SK-N-SH (cell line): Measurements from ENCODE around the gene ACSS1. TPM values are rescaled to one million over a fixed set of nuclear protein-coding genes. Genes with fewer than 3 reads are reported as not detected.

Source experiments
- CTCF ChIA-PET: fragments of 300-600, 350-600 bp; formaldehyde crosslinking; extraction: SDS; loops from one replicate; lab custom pipeline; 2021; lab: Yijun Ruan, JAX
- POLR2A ChIA-PET: fragments of 350-600 bp; sonication (Branson Sonifier 250); formaldehyde crosslinking; extraction: SDS; loops from one replicate; lab custom pipeline; 2020; ENCODE audit warnings: antibody characterized with exemption, inconsistent platforms; lab: Yijun Ruan, JAX
- DNase-seq: peaks from one replicate; pipeline ENCODE4 v3.0.0; 2012
- H2AFZ ChIP-seq: fragments of 200-600 bp; sonication (generic); 2 replicates; pipeline ENCODE4 v1.8.1; 2016; ENCODE audit warnings: antibody characterized with exemption, mild to moderate bottlenecking, low read depth
- H3F3A ChIP-seq: fragments of 200-600 bp; sonication (generic); replicated peaks from 2 replicates; pipeline ENCODE3; 2016; ENCODE audit warnings: antibody characterized with exemption, mild to moderate bottlenecking; ENCODE audit not compliant: insufficient read depth
- H3K27ac ChIP-seq, 2 experiments: fragments of 200-500 bp in 1 of 2; fragments of 200-600 bp in 1 of 2; sonication (Bioruptor generic) in 1 of 2; sonication (generic), shearing (Covaris generic) in 1 of 2; 2 replicates each; pipeline versions ENCODE4 v1.5.1 to v1.6.1; 2014 to 2016; ENCODE audit warnings: low read depth in 2 of 2, inconsistent platforms in 1 of 2, low read length in 1 of 2, mild to moderate bottlenecking in 1 of 2, mixed read lengths in 1 of 2
- H3K27me3 ChIP-seq: fragments of 200-600 bp; sonication (generic), shearing (Covaris generic); 2 replicates; pipeline ENCODE4 v1.6.1; 2016; ENCODE audit warnings: mixed run types; ENCODE audit not compliant: insufficient read depth
- H3K36me3 ChIP-seq, 2 experiments: fragments of 200-500 bp in 1 of 2; fragments of 200-600 bp in 1 of 2; sonication (Bioruptor generic) in 1 of 2; sonication (generic) in 1 of 2; replicated peaks in 1 of 2; 2 replicates each; pipeline versions ENCODE3 to v1.5.1; 2014 to 2016; ENCODE audit warnings: low read length in 1 of 2, mild to moderate bottlenecking in 1 of 2; ENCODE audit not compliant: insufficient read depth in 2 of 2, control insufficient read depth in 1 of 2
- H3K4me1 ChIP-seq, 2 experiments: fragments of 200-500 bp in 1 of 2; fragments of 200-600 bp in 1 of 2; sonication (Bioruptor generic) in 1 of 2; sonication (generic), shearing (Covaris generic) in 1 of 2; 2 replicates each; pipeline versions ENCODE4 v1.5.1 to v1.6.1; 2014 to 2016; ENCODE audit warnings: low read depth in 1 of 2, low read length in 1 of 2, mixed run types in 1 of 2; ENCODE audit not compliant: insufficient read depth in 2 of 2, control insufficient read depth in 1 of 2
- H3K4me2 ChIP-seq: fragments of 200-600 bp; sonication (generic), shearing (Covaris generic); 2 replicates; pipeline ENCODE4 v1.6.1; 2017; ENCODE audit warnings: mixed run types
- H3K4me3 ChIP-seq, 2 experiments: fragments of 200-500 bp in 1 of 2; fragments of 200-600 bp in 1 of 2; sonication (Bioruptor generic) in 1 of 2; sonication (generic), shearing (Covaris generic) in 1 of 2; 2 replicates each; pipeline versions ENCODE4 v1.5.1 to v1.8.1; 2014 to 2016; ENCODE audit warnings: low read depth in 2 of 2, inconsistent platforms in 1 of 2, low read length in 1 of 2, mild to moderate bottlenecking in 1 of 2, mixed read lengths in 1 of 2, moderate library complexity in 1 of 2
- H3K79me2 ChIP-seq: fragments of 200-600 bp; sonication (generic); 2 replicates; pipeline ENCODE4 v1.8.1; 2017; ENCODE audit warnings: mild to moderate bottlenecking; ENCODE audit not compliant: insufficient read depth
- H3K9ac ChIP-seq: fragments of 200-600 bp; sonication (generic); 2 replicates; pipeline ENCODE4 v1.6.1; 2017; ENCODE audit warnings: mixed run types
- H3K9me2 ChIP-seq: fragments of 200-600 bp; sonication (generic); 2 replicates; pipeline ENCODE4 v1.6.1; 2017; ENCODE audit warnings: mixed run types
- H3K9me3 ChIP-seq: fragments of 200-600 bp; sonication (generic); 2 replicates; pipeline ENCODE4 v1.6.1; 2017; ENCODE audit warnings: mixed run types, mild to moderate bottlenecking, moderate library complexity
- H4K20me1 ChIP-seq: fragments of 200-600 bp; sonication (generic); 2 replicates; pipeline ENCODE4 v1.6.1; 2017; ENCODE audit warnings: mild to moderate bottlenecking, mixed run types; ENCODE audit not compliant: insufficient read depth
- ELF1 ChIP-seq: IDR thresholded peaks from 2 replicates; pipeline ENCODE4 v1.4.0; 2012
- FOSL2 ChIP-seq: IDR thresholded peaks from 2 replicates; pipeline ENCODE4 v1.4.0; 2012; ENCODE audit warnings: low read depth, mild to moderate bottlenecking, moderate library complexity, borderline replicate concordance
- FOXM1 ChIP-seq: IDR thresholded peaks from 2 replicates; pipeline ENCODE4 v1.4.0; 2012; ENCODE audit warnings: low read depth, mild to moderate bottlenecking
- JUND ChIP-seq: IDR thresholded peaks from 2 replicates; pipeline ENCODE4 v1.4.0; 2012
- MXI1 ChIP-seq: IDR thresholded peaks from 2 replicates; pipeline ENCODE4 v1.6.1; 2012; ENCODE audit warnings: mild to moderate bottlenecking, low read depth, low read length, improper control_type of control experiment
- NFIC ChIP-seq: IDR thresholded peaks from 2 replicates; pipeline ENCODE4 v1.4.0; 2012; ENCODE audit warnings: borderline replicate concordance
- NRF1 ChIP-seq: IDR thresholded peaks from 2 replicates; pipeline ENCODE4 v1.6.1; 2012; ENCODE audit warnings: low read depth, mild to moderate bottlenecking, low read length
- RCOR1 ChIP-seq: fragments of 150-350 bp; IDR thresholded peaks from 2 replicates; pipeline ENCODE4 v1.6.1; 2017; ENCODE audit warnings: antibody characterized with exemption, low read length
- RFX5 ChIP-seq: IDR thresholded peaks from 2 replicates; pipeline ENCODE4 v1.6.1; 2012; ENCODE audit warnings: mild to moderate bottlenecking, improper control_type of control experiment, low read length
- SIN3A ChIP-seq: IDR thresholded peaks from 2 replicates; pipeline ENCODE4 v1.6.1; 2012; ENCODE audit warnings: low read depth, mild to moderate bottlenecking, low read length, moderate library complexity, borderline replicate concordance
- SMC3 ChIP-seq: IDR thresholded peaks from 2 replicates; pipeline ENCODE4 v1.6.1; 2012; ENCODE audit warnings: low read depth, low read length, improper control_type of control experiment
- TAF1 ChIP-seq: IDR thresholded peaks from 2 replicates; pipeline ENCODE4 v1.6.1; 2012; ENCODE audit warnings: low read depth, mild to moderate bottlenecking, low read length, moderate library complexity, borderline replicate concordance
- TCF12 ChIP-seq: IDR thresholded peaks from 2 replicates; pipeline ENCODE4 v1.4.0; 2012
- WGBS: methylation state at CpG from one replicate; pipeline ENCODE4 v1.1.6; 2017; ENCODE audit warnings: low lambda C conversion rate; 5-methylcytosine and 5-hydroxymethylcytosine counted together
- polyA plus RNA-seq, 3 experiments: library from polyadenylated mRNA; depleted of rRNA; stranded (reverse); fragments of >200 nt; gene quantifications; 2 replicates each; pipeline ENCODE4 v1.2.3, GENCODE V29; 2012
- TF ChIP-seq, protein P1 (sequence below): fragments of 200-600 bp; sonication (generic); IDR thresholded peaks from 2 replicates; pipeline ENCODE4 v1.6.1; 2017; ENCODE audit warnings: antibody characterized with exemption, mild to moderate bottlenecking, moderate library complexity
- TF ChIP-seq, protein P2 (sequence below): fragments of 150-350 bp; IDR thresholded peaks from 2 replicates; pipeline ENCODE4 v1.6.1; 2017; ENCODE audit warnings: antibody characterized with exemption, low read length, low read depth, borderline replicate concordance
- TF ChIP-seq, protein P3 (sequence below): IDR thresholded peaks from 2 replicates; pipeline ENCODE4 v1.4.0; 2012; ENCODE audit warnings: low read depth
- TF ChIP-seq, protein P4 (sequence below): IDR thresholded peaks from 2 replicates; pipeline ENCODE4; 2012
- TF ChIP-seq, protein P5 (sequence below): IDR thresholded peaks from 2 replicates; pipeline ENCODE4 v1.4.0; 2012; ENCODE audit warnings: low read depth, borderline replicate concordance
- TF ChIP-seq, protein P6 (sequence below): IDR thresholded peaks from 2 replicates; pipeline ENCODE4 v1.4.0; 2012; ENCODE audit warnings: low read depth, borderline replicate concordance

The ACSS1 gene
- polyA plus RNA-seq, 1 of the 3 experiments (the other 2 are of a cell fraction) = 2.0 TPM

DNA sequence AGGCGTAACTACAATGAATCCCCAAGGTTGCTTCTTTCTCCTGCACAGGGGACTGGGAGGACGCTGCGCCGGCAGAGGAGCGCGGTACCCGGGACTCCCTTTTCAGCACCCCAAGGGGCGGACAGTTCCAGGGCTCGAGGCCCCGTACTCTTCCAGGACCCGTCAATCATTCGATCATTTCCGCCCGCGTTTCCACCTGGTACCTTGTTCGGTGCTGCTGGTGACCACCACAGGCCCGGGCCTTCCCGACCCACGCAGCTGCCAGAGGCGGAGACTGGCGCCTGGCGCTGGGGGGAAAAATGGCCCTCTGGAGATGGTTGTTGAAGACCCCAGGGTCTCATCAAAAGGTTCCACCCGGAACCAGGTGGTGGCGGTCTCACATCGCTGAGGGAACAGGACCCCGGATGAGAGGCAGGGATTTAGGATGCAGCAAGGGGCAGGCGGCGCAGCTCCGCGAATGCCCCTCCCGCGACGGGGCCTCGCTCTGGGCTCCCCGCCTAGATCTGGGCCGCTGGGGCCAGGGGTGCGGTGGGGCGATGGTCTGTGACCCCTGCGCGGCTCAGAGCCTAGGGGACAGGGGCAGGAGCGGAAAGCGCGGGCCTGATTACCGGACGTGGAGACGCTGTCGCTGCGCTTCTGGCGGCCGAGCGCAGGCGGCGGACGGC lies 23.3 kb upstream of the ACSS1 start (continued):
- TF ChIP-seq TAF1 = no peak

DNA sequence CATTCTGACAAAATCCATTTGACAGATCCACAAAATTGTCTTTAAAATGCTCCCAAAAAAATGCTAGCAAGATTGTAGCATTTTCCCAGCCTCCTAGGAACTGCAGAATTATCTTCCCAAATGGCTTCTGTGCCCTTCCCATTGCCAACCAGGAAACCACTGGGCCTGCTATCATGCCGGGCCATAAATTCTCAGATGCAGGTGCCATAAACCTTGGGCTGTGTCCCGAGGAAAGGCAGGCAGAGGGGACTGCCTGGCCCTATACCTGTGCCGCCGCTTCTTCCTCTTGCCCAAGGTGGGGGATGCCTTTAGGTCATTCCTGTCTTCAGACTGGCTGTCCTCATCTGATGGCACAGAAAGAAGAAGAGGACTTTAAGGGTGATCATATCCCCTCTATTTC lies 21.2 kb upstream of the ACSS1 start:
- no peak for TF ChIP-seq ELF1
- no peak for TF ChIP-seq FOXM1
- no peak for TF ChIP-seq MXI1
- TF ChIP-seq, protein P1, sequence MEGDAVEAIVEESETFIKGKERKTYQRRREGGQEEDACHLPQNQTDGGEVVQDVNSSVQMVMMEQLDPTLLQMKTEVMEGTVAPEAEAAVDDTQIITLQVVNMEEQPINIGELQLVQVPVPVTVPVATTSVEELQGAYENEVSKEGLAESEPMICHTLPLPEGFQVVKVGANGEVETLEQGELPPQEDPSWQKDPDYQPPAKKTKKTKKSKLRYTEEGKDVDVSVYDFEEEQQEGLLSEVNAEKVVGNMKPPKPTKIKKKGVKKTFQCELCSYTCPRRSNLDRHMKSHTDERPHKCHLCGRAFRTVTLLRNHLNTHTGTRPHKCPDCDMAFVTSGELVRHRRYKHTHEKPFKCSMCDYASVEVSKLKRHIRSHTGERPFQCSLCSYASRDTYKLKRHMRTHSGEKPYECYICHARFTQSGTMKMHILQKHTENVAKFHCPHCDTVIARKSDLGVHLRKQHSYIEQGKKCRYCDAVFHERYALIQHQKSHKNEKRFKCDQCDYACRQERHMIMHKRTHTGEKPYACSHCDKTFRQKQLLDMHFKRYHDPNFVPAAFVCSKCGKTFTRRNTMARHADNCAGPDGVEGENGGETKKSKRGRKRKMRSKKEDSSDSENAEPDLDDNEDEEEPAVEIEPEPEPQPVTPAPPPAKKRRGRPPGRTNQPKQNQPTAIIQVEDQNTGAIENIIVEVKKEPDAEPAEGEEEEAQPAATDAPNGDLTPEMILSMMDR = no peak
- no peak for TF ChIP-seq TAF1
- TF ChIP-seq JUND = no peak
- TF ChIP-seq RFX5 = no peak
- no peak for TF ChIP-seq RCOR1
- H3K4me3 ChIP-seq = no peak overlapping the region
- H3K79me2 ChIP-seq = no peaks in the 10 kb centered on the region
- no peak overlapping the region for H2AFZ ChIP-seq
- H3K9ac ChIP-seq = no peak overlapping the region
- H3K27me3 ChIP-seq = peaks cover 79% of the 10 kb centered on the region
- H3K9me2 ChIP-seq = no peaks in the 10 kb centered on the region
- DNase-seq = no peak
- WGBS = 58% methylated on average over 4 of the region's 4 CpGs
- no peak overlapping the region for H3K4me2 ChIP-seq
- no peaks in the 10 kb centered on the region for H3F3A ChIP-seq
- H3K9me3 ChIP-seq = no peaks in the 10 kb centered on the region
- POLR2A ChIA-PET = no interaction called here
- H4K20me1 ChIP-seq = no peaks in the 10 kb centered on the region
- CTCF ChIA-PET = no interaction called here
- H3K36me3 ChIP-seq = no peaks in the 10 kb centered on the region
- no peak overlapping the region for H3K27ac ChIP-seq
- peaks cover 5 to 9% of the 10 kb centered on the region in 2 experiments; a peak in 1 of 4 replicates for H3K4me1 ChIP-seq

DNA sequence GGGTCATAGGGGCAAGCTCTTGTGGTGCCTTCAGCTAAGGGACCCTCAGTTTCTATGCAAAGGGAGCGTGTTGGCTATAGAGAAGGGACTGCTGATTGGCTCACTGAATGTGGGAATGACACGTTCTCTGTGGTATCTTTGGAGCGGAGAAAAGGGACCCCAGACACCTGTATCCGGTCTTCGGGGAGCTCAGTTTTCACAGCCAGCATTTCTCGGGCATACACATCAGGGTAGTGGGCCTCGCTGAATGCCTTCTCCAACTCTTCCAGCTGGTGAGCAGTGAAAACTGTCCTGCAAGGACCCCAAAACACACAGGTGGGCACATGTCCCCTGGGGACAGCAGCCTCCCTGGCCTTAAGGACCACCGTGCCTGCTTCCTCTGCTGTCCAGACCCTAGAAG lies 20.7 kb upstream of the ACSS1 start:
- H3K27me3 ChIP-seq = peaks cover 74% of the 10 kb centered on the region
- CTCF ChIA-PET = interaction anchor here (0.8 to 1.9 kb wide), 2 partner anchors 19 to 71 kb away, joined by 3 to 6 read pairs; no protein-coding TSS in a partner anchor
- H3K4me1 ChIP-seq = peaks cover 5 to 9% of the 10 kb centered on the region in 2 experiments; a peak in 1 of 4 replicates
- H4K20me1 ChIP-seq = no peaks in the 10 kb centered on the region
- no peak overlapping the region for H3K9ac ChIP-seq
- no peak overlapping the region for H3K4me2 ChIP-seq
- no peak for DNase-seq
- H3K9me2 ChIP-seq = no peaks in the 10 kb centered on the region
- TF ChIP-seq RFX5 (no peak), NFIC (no peak), SIN3A (no peak), ELF1 (no peak), SMC3 (no peak), NRF1 (no peak), RCOR1 (no peak), TCF12 (no peak), FOSL2 (no peak)
- TF ChIP-seq, protein P2, sequence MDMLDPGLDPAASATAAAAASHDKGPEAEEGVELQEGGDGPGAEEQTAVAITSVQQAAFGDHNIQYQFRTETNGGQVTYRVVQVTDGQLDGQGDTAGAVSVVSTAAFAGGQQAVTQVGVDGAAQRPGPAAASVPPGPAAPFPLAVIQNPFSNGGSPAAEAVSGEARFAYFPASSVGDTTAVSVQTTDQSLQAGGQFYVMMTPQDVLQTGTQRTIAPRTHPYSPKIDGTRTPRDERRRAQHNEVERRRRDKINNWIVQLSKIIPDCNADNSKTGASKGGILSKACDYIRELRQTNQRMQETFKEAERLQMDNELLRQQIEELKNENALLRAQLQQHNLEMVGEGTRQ = no peak
- TF ChIP-seq, protein P3, sequence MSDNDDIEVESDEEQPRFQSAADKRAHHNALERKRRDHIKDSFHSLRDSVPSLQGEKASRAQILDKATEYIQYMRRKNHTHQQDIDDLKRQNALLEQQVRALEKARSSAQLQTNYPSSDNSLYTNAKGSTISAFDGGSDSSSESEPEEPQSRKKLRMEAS = no peak
- TF ChIP-seq, protein P4, sequence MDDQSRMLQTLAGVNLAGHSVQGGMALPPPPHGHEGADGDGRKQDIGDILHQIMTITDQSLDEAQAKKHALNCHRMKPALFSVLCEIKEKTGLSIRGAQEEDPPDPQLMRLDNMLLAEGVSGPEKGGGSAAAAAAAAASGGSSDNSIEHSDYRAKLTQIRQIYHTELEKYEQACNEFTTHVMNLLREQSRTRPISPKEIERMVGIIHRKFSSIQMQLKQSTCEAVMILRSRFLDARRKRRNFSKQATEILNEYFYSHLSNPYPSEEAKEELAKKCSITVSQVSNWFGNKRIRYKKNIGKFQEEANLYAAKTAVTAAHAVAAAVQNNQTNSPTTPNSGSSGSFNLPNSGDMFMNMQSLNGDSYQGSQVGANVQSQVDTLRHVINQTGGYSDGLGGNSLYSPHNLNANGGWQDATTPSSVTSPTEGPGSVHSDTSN = no peak
- TF ChIP-seq, protein P5, sequence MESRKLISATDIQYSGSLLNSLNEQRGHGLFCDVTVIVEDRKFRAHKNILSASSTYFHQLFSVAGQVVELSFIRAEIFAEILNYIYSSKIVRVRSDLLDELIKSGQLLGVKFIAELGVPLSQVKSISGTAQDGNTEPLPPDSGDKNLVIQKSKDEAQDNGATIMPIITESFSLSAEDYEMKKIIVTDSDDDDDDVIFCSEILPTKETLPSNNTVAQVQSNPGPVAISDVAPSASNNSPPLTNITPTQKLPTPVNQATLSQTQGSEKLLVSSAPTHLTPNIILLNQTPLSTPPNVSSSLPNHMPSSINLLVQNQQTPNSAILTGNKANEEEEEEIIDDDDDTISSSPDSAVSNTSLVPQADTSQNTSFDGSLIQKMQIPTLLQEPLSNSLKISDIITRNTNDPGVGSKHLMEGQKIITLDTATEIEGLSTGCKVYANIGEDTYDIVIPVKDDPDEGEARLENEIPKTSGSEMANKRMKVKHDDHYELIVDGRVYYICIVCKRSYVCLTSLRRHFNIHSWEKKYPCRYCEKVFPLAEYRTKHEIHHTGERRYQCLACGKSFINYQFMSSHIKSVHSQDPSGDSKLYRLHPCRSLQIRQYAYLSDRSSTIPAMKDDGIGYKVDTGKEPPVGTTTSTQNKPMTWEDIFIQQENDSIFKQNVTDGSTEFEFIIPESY = no peak
- TF ChIP-seq, protein P6, sequence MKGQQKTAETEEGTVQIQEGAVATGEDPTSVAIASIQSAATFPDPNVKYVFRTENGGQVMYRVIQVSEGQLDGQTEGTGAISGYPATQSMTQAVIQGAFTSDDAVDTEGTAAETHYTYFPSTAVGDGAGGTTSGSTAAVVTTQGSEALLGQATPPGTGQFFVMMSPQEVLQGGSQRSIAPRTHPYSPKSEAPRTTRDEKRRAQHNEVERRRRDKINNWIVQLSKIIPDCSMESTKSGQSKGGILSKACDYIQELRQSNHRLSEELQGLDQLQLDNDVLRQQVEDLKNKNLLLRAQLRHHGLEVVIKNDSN = no peak
- TF ChIP-seq, all 33 proteins: peak for 0
- no peaks in the 10 kb centered on the region for H3F3A ChIP-seq
- H3K36me3 ChIP-seq = no peaks in the 10 kb centered on the region
- H3K79me2 ChIP-seq = no peaks in the 10 kb centered on the region
- POLR2A ChIA-PET = no interaction called here
- H2AFZ ChIP-seq = no peak overlapping the region
- no peak overlapping the region for H3K27ac ChIP-seq
- no peak overlapping the region for H3K4me3 ChIP-seq
- 51% methylated on average over 8 of the region's 8 CpGs for WGBS
- no peaks in the 10 kb centered on the region for H3K9me3 ChIP-seq
